ENCODE measurements around the gene CABP2.

The CABP2 gene

GRCh38 chr11:67534070-67534679 is 10.9 kb upstream of the CABP2 start:
- Histone ChIP-seq H4K20me1 (ENCODE audit: control insufficient read depth, insufficient read depth, low read depth, low read length) (no peaks in the 10 kb centered on the region), H3K4me1 (ENCODE audit: control insufficient read depth, low read length) (no peaks in the 10 kb centered on the region), H3K27ac (ENCODE audit: low read depth, low read length) (no peak overlapping the region), H3K36me3 (ENCODE audit: control insufficient read depth, low read length) (no peaks in the 10 kb centered on the region), H3K9me3 (ENCODE audit: control insufficient read depth, insufficient read depth, low read length) (peaks cover 28% of the 10 kb centered on the region), H3F3A (ENCODE audit: control insufficient read depth, insufficient read depth) (no peaks in the 10 kb centered on the region), H3K4me2 (ENCODE audit: low read length) (no peak overlapping the region), H3K4me3 (ENCODE audit: low read length) (no peak overlapping the region), H3K27me3 (ENCODE audit: control insufficient read depth, low read length) (peaks cover 14% of the 10 kb centered on the region), H3K9me2 (replicated peaks; ENCODE audit: control insufficient read depth, low read length) (no peaks in the 10 kb centered on the region), H3K79me2 (ENCODE audit: control insufficient read depth, low read length) (no peaks in the 10 kb centered on the region)
- TF ChIP-seq CTCF (IDR thresholded peaks at IDR 0.05; ENCODE audit: low read depth, low read length, poor library complexity, severe bottlenecking): no peak
- no peak for TF ChIP-seq EZH2phosphoT487 (IDR thresholded peaks at IDR 0.05; ENCODE audit: borderline replicate concordance, low read length)

- Histone ChIP-seq H3K9me3 (ENCODE audit: control insufficient read depth, insufficient read depth, low read length) (peaks cover 28% of the 10 kb centered on the region), H3K9me2 (replicated peaks; ENCODE audit: control insufficient read depth, low read length) (no peaks in the 10 kb centered on the region), H3K4me1 (ENCODE audit: control insufficient read depth, low read length) (no peaks in the 10 kb centered on the region), H3K4me3 (ENCODE audit: low read length) (no peak overlapping the region), H3K36me3 (ENCODE audit: control insufficient read depth, low read length) (no peaks in the 10 kb centered on the region), H3K79me2 (ENCODE audit: control insufficient read depth, low read length) (no peaks in the 10 kb centered on the region), H3K27me3 (ENCODE audit: control insufficient read depth, low read length) (peaks cover 16% of the 10 kb centered on the region), H3F3A (ENCODE audit: control insufficient read depth, insufficient read depth) (no peaks in the 10 kb centered on the region), H3K27ac (ENCODE audit: low read depth, low read length) (no peak overlapping the region), H3K4me2 (ENCODE audit: low read length) (no peak overlapping the region), H4K20me1 (ENCODE audit: control insufficient read depth, insufficient read depth, low read depth, low read length) (no peaks in the 10 kb centered on the region)
- TF ChIP-seq EZH2phosphoT487 (IDR thresholded peaks at IDR 0.05; ENCODE audit: borderline replicate concordance, low read length) (no peak), CTCF (IDR thresholded peaks at IDR 0.05; ENCODE audit: low read depth, low read length, poor library complexity, severe bottlenecking) (no peak)
These were observed 9.6 kb upstream of the CABP2 start for GRCh38 chr11:67532889-67533288.

GRCh38 chr11:67530282-67530592 is 7.0 kb upstream of the CABP2 start:
- Histone ChIP-seq H3K4me3 (ENCODE audit: low read length) (no peak overlapping the region), H3K4me2 (ENCODE audit: low read length) (no peak overlapping the region), H3K9me2 (replicated peaks; ENCODE audit: control insufficient read depth, low read length) (no peaks in the 10 kb centered on the region), H4K20me1 (ENCODE audit: control insufficient read depth, insufficient read depth, low read depth, low read length) (no peaks in the 10 kb centered on the region), H3F3A (ENCODE audit: control insufficient read depth, insufficient read depth) (no peaks in the 10 kb centered on the region), H3K79me2 (ENCODE audit: control insufficient read depth, low read length) (no peaks in the 10 kb centered on the region), H3K36me3 (ENCODE audit: control insufficient read depth, low read length) (no peaks in the 10 kb centered on the region), H3K27me3 (ENCODE audit: control insufficient read depth, low read length) (peaks cover 16% of the 10 kb centered on the region), H3K27ac (ENCODE audit: low read depth, low read length) (no peak overlapping the region), H3K4me1 (ENCODE audit: control insufficient read depth, low read length) (no peaks in the 10 kb centered on the region), H3K9me3 (ENCODE audit: control insufficient read depth, insufficient read depth, low read length) (peaks cover 19% of the 10 kb centered on the region)
- TF ChIP-seq EZH2phosphoT487 (IDR thresholded peaks at IDR 0.05; ENCODE audit: borderline replicate concordance, low read length): no peak

GRCh38 chr11:67528376-67528775 is 5.1 kb upstream of the CABP2 start:
- Histone ChIP-seq H3K27ac (ENCODE audit: low read depth, low read length) (no peak overlapping the region), H3F3A (ENCODE audit: control insufficient read depth, insufficient read depth) (no peaks in the 10 kb centered on the region), H3K9me3 (ENCODE audit: control insufficient read depth, insufficient read depth, low read length) (peaks cover 9% of the 10 kb centered on the region), H4K20me1 (ENCODE audit: control insufficient read depth, insufficient read depth, low read depth, low read length) (no peaks in the 10 kb centered on the region), H3K4me1 (ENCODE audit: control insufficient read depth, low read length) (no peaks in the 10 kb centered on the region), H3K79me2 (ENCODE audit: control insufficient read depth, low read length) (no peaks in the 10 kb centered on the region), H3K27me3 (ENCODE audit: control insufficient read depth, low read length) (peaks cover 16% of the 10 kb centered on the region), H3K9me2 (replicated peaks; ENCODE audit: control insufficient read depth, low read length) (no peaks in the 10 kb centered on the region), H3K36me3 (ENCODE audit: control insufficient read depth, low read length) (no peaks in the 10 kb centered on the region), H3K4me2 (ENCODE audit: low read length) (no peak overlapping the region), H3K4me3 (ENCODE audit: low read length) (no peak overlapping the region)
- TF ChIP-seq EZH2phosphoT487 (IDR thresholded peaks at IDR 0.05; ENCODE audit: borderline replicate concordance, low read length) (no peak), CTCF (IDR thresholded peaks at IDR 0.05; ENCODE audit: low read depth, low read length, poor library complexity, severe bottlenecking) (no peak)
